GM10847 (cell line): ENCODE measurements around the gene CDC42BPA.

Experiments used
- POLR2A ChIP-seq: IDR thresholded peaks from 2 replicates; pipeline ENCODE4 v1.6.1; 2011; ENCODE audit not compliant: insufficient read length; ENCODE audit errors: extremely low read depth

The CDC42BPA gene

GRCh38 chr1:227215863-227216510, 102.3 kb downstream of the CDC42BPA start:
- TF ChIP-seq POLR2A = no peak

DNA sequence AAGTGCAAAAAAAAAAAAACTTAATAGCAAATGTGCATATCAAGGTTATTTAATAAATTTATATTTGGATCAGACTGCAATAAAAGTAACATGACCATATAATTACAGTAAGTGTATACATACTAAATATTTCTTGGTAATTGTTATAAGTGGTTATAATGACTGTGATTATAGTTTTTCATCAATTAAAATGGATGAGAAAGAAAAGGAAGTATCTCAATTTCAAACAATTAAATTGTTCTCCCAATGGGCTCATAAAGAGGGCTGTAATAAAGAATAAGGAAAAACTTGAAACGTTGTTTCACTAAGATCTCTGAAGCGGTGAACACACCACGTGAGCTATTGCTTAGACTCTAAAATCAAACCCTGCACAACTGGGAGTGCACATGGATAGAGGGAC, 104.1 kb downstream of the CDC42BPA start:
- no peak for TF ChIP-seq POLR2A

- TF ChIP-seq POLR2A = no peak
Measured at GRCh38 chr1:227213426-227213825, 104.9 kb downstream of the CDC42BPA start.

DNA sequence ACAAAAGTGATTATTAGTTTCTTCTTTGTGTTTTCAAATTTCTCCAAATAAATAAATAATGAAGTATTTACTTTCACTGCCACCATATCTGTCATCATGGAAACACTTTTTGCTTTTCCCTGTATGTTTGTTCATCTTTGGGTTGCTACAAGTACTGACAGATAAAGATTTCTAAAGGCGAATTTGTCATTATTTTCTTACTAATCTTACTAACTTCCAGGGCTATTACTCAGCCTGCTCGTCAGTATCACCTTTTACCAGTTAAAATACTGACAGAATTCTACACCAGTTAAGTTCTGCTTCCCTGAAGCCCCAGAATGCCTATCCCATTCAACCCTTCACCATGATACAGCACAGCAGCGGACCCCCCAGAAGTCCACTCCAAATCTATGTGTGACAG, 106.1 kb downstream of the CDC42BPA start:
- no peak for TF ChIP-seq POLR2A

GRCh38 chr1:227210604-227211003, 107.7 kb downstream of the CDC42BPA start:
- no peak for TF ChIP-seq POLR2A

DNA sequence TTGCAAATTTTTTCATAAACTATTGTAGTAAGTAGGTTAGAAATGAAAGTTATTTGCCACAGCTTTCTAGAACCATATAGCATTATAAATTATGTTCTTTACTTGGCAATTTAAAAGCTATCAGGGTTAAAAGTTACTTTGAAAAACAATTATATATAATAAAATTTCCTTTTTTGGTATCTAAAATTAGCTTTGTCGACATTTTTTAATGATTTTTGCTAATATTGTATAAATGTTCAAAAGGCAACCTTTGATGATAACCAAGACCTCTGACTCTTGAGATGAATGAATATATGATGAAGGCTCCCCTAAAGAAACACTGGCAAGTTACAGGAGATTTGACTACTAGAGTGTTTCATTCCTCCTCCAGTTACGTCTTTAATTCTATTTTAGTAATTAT, 121.2 kb downstream of the CDC42BPA start:
- no peak for TF ChIP-seq POLR2A

DNA sequence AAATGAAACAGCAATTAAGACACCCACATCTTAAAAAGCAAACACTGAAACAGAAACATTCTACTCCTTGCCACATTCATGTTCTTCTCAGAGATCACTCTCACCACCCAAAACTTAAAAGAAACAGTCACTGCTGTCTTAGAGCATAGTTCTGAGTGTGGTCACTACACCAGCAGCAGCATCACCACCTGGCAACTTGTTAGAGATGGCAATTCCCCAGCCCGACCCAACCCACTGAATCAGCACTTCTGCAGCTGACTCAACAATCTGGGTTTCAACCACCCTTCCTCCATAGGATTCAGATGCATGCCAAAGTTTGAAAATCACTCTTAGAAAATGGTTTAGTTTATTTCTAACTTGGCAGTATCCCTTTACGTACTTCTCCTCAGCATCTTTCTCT, 126.1 kb downstream of the CDC42BPA start:
- no peak for TF ChIP-seq POLR2A

GRCh38 chr1:227191607-227192006, 126.7 kb downstream of the CDC42BPA start:
- no peak for TF ChIP-seq POLR2A

DNA sequence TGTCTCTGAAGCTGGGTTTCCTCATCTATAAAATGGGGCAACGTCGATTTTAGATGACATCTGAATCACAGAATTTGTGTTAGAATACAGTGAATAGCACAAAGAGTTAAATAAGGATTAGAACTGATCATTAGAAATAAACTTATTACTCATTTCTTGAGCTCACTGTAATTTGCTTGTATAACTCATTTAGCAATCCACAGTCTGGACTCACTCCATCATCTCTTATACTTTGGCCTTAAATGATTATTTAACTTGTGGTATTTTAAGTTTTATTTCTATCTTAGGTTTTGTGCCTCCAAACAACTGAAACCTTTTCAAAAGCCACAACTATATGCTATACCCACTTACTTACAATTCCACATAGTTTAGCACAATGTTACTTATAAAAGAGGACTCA, 128.0 kb downstream of the CDC42BPA start:
- TF ChIP-seq POLR2A = no peak

DNA sequence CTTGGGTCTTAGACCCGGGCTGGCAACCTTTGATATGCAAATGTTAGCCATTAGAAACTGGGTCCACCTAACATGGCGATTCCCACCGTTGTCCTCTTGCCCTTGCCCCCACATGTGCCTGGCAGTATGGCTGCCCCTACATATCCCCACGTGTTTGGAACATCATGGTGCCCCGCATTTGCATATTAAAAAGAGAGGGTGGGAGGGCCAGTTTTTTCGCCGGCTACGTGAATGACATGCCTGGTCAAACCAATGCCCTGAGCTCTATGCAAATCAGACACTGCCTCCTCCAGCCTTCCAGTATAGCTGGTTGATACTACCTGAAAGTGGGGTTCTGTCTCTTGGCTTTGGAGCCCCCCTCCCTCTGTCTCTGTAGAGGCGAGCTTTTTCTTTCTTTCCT, 133.0 kb downstream of the CDC42BPA start:
- no peak for TF ChIP-seq POLR2A

- no peak for TF ChIP-seq POLR2A
Measured at GRCh38 chr1:227182012-227182411, 136.3 kb downstream of the CDC42BPA start.

GRCh38 chr1:227175611-227176010, 142.7 kb downstream of the CDC42BPA start:
- no peak for TF ChIP-seq POLR2A

DNA sequence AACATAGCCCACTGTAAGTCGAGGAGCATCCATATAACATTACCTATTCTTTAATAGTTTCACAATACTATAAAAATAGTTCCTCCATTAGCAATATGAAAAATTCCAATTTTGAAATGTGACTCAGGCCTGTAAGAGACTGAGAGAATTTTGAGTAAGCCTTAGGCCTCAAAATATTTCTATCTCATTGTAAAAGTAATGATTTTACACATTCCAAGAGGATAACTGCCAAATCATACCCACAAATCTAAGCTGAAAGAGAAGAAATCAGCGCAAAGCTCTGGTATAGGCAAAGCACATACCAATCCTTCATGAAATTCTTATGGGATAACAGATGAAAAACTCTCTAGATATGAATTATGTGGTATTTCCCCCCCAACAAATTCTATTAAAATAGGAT, 144.1 kb downstream of the CDC42BPA start:
- TF ChIP-seq POLR2A = no peak

DNA sequence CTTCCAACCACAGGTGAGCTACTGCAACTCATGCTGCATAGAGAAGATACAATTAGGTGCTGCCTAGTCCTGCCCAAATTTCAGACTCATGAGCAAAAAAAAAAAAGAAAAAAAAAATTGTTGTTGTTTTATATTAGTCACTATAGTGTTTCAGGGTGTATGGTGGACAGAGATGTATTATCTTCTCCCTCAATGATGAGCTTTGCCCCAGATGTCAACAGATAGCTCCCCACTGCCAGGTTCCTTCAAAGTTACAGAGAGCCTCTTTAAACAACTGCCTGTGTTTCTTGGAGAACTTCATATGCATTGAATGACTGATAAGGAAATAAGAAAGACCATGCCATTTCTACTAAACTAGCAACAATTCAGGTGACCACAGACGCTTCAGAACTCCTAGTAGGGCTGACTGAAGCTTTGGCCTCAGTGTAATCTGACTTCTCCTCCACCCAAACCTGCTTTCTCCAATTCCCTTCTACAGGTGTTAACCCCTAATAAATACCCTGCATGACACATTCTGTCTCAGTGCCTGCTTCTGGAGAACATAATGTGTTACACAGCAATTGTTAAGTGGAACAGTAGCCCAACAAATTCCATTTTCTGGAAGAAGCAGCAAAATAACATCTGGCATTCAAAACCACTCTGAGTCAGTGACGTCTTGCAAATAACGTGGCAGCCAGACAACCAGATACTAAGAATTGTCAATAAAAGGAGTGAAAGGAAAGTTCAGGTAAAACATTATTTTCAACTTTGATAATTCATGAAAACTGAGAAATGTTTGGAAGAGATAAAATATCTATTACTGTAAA, 147.7 kb downstream of the CDC42BPA start:
- no peak for TF ChIP-seq POLR2A

DNA sequence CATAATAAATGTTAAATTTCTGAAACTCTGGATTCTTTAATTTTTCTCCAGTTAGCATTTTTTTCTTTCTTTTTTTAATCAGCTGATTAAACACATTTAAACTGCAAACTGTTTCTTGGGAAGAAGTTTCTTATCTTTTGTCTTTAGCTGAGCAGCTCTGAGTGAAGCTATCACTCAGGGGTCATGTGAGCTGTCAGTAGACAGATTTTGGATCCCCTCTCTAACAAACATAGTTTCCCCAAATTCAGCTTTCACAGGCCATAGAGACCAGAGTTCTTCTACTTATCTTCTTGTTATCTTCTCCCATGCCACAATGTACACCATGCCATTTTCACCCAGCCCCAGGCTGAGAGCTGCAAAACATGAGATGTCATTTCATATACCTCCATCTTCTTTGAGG, 148.9 kb downstream of the CDC42BPA start:
- no peak for TF ChIP-seq POLR2A

- TF ChIP-seq POLR2A = no peak
Measured at GRCh38 chr1:227167276-227168101, 150.8 kb downstream of the CDC42BPA start.
